WI38 (cell line): ENCODE measurements around the gene MED15.

ENCODE experiments used
- H3K4me3 ChIP-seq: 2 replicates; pipeline ENCODE4 v1.5.1; 2011; ENCODE audit warnings: low read depth, mild to moderate bottlenecking, control low read depth, low read length
- TF ChIP-seq, protein P1 (sequence below): IDR thresholded peaks from 2 replicates; pipeline ENCODE4 v1.5.1; 2012; ENCODE audit warnings: low read depth, mild to moderate bottlenecking, control low read depth, low read length

MED15 gene

GRCh38 chr22:20507253-20508066, at the start of gene MED15:
MED15 (plus strand) TSS chr22:20507610; CDS start chr22:20507679, 69 bp downstream.
- TF ChIP-seq, protein P1, sequence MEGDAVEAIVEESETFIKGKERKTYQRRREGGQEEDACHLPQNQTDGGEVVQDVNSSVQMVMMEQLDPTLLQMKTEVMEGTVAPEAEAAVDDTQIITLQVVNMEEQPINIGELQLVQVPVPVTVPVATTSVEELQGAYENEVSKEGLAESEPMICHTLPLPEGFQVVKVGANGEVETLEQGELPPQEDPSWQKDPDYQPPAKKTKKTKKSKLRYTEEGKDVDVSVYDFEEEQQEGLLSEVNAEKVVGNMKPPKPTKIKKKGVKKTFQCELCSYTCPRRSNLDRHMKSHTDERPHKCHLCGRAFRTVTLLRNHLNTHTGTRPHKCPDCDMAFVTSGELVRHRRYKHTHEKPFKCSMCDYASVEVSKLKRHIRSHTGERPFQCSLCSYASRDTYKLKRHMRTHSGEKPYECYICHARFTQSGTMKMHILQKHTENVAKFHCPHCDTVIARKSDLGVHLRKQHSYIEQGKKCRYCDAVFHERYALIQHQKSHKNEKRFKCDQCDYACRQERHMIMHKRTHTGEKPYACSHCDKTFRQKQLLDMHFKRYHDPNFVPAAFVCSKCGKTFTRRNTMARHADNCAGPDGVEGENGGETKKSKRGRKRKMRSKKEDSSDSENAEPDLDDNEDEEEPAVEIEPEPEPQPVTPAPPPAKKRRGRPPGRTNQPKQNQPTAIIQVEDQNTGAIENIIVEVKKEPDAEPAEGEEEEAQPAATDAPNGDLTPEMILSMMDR: no peak
- peak within 1 kb of the TSS; percentile 88 for H3K4me3 ChIP-seq

DNA sequence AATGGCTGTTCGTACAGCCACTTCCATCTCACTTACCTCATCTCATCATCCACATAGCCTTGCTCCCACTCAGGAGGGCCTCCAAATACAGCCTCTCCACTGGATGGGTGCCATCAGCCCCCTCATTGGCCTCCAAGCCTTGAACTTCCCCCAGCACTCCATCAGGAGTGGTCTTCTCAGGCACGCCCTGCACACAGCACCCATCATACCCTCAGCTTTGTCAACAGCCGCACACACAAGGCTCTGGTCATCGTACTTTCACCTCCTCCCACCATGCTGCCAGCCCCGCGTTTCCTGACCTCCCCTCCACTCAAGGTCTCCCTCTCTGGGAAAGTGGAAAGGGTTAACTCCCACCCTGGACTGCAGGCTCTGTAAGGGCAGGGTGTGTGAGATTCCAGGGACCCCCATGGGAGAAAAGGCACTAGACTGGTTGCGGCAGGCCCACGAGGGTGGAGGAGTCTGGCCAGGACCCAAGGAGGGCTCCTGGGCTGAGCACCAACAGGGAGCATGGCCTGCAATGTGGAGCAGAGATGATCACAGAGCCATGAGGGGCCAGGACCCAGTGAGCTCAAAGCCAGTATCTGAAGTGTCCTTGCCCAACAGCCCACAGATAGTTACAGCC, 48.8 kb upstream of the MED15 start:
- TF ChIP-seq, protein P1: no peak
- H3K4me3 ChIP-seq: no peak overlapping the region

DNA sequence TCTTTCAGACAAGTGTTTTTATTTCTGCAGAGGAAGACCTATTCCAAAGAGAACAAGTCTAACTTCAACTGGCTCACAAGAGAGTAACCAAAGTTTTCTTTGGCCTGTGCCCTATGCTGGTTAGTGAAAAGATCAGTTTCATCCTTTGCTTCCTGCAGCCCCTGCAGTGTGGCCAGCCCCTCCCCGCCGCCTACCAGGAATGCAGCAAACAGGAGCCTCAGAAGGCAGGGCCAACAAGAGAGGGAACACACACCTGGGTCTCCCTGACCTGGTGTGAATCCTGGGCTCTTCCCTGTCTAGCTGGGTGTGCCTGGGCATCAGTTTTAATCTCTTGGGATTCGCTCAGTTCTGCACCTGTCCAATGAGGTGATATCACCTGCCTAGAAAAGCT, 48.3 kb upstream of the MED15 start:
- no peak overlapping the region for H3K4me3 ChIP-seq
- TF ChIP-seq, protein P1: no peak

DNA sequence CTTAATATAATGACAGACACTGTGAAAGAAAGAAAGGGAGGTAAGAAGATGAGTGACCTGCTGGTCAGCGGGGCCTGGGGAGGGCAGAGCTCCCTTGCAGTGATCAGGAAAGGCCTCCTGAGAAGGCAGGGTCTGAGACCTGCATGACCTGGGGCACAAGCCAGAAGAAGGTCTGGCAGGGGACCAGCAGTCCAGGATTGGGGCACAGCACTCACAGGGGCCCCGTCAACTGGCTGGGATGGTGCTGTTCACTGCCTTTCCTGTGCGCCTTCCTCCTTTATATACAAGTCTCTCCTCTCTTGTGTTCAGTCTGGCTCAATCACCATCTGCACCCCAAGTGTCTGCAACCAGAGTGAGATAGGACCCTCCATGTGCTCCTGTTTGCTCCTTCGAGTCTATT, 47.5 kb upstream of the MED15 start:
- TF ChIP-seq, protein P1: no peak
- no peak overlapping the region for H3K4me3 ChIP-seq

GRCh38 chr22:20463324-20464095, 43.9 kb upstream of the MED15 start:
- TF ChIP-seq, protein P1: no peak
- no peak overlapping the region for H3K4me3 ChIP-seq

DNA sequence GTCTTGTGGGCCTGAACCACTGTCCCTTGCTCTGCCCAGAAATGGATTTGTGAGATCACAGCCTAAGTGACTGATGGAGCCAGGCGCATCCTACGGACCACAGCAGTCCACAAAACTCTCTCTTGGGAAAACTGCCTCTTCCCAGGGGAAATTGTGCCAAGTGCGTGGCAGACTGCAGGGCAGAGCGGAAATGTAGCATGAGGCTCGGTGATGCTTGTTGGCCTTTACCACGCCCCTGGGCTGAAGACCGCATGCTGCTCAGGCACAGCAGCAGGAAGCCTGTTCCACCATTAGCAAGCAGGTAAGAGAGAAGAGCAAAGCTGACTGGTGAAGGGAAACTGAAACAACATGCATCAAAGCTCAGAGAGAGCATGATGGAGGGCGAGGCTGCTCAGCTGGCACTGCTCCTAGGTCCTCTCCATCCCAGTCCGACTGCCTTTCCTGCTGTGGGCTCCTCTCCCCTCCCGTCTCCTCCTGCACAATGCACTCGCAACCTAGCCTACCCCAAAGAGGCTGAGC, 43.3 kb upstream of the MED15 start:
- TF ChIP-seq, protein P1: no peak
- H3K4me3 ChIP-seq: no peak overlapping the region
